Stimulated activated CD4-positive, alpha-beta T cell treated with anti-CD3 and anti-CD28 coated beads, Interleukin-4, amount 100 ng/mL, for 48 hours (primary cell): Measurements from ENCODE around the gene DYNC1I1.
"Not testable (repeated sequence)": the region's sequence is repeated elsewhere in the genome, so short reads cannot be mapped to it uniquely, and the experiment has no call there.

ENCODE experiments used
- DNase-seq, 2 donors: peaks; one replicate each; pipeline ENCODE4 v3.0.0-alpha.2; 2020; ENCODE audit warnings: low read depth in 2 of 2

DYNC1I1 gene

GRCh38 chr7:95908499-95908898 is 136.1 kb downstream of the DYNC1I1 start:
- no peak for DNase-seq

GRCh38 chr7:95910341-95910740 is 138.0 kb downstream of the DYNC1I1 start:
- no peak for DNase-seq

GRCh38 chr7:95915731-95916130 is 143.4 kb downstream of the DYNC1I1 start:
- no peak for DNase-seq

- DNase-seq, result peak; percentile 62 to 77
Observed at GRCh38 chr7:95916573-95917297, 144.4 kb downstream of the DYNC1I1 start.

GRCh38 chr7:95917634-95918033 is 145.3 kb downstream of the DYNC1I1 start:
- DNase-seq, result no peak

GRCh38 chr7:95919556-95919955 is 147.2 kb downstream of the DYNC1I1 start:
- no peak for DNase-seq

GRCh38 chr7:95921543-95921942 is 149.2 kb downstream of the DYNC1I1 start:
- DNase-seq, result no peak

GRCh38 chr7:95922191-95922590 is 149.8 kb downstream of the DYNC1I1 start:
- DNase-seq, result no peak

- no peak for DNase-seq
Observed at GRCh38 chr7:95925236-95925635, 152.9 kb downstream of the DYNC1I1 start.

- no peak for DNase-seq
Observed at GRCh38 chr7:95925971-95926370, 153.6 kb downstream of the DYNC1I1 start.

- no peak for DNase-seq
Observed at GRCh38 chr7:95927756-95928155, 155.4 kb downstream of the DYNC1I1 start.

- DNase-seq, result no peak
Observed at GRCh38 chr7:95929710-95930280, 157.4 kb downstream of the DYNC1I1 start.

- no peak for DNase-seq
Observed at GRCh38 chr7:95931460-95932232, 159.3 kb downstream of the DYNC1I1 start.

- no peak for DNase-seq
Observed at GRCh38 chr7:95933618-95934017, 161.3 kb downstream of the DYNC1I1 start.

- DNase-seq, result not testable (repeated sequence)
Observed at GRCh38 chr7:95944867-95945266, 172.5 kb downstream of the DYNC1I1 start.

- no peak for DNase-seq
Observed at GRCh38 chr7:95950698-95951097, 178.3 kb downstream of the DYNC1I1 start.

- DNase-seq, result no peak
Observed at GRCh38 chr7:95951531-95951930, 179.2 kb downstream of the DYNC1I1 start.

- no peak for DNase-seq
Observed at GRCh38 chr7:95951997-95952795, 179.8 kb downstream of the DYNC1I1 start.

- DNase-seq, result no peak
Observed at GRCh38 chr7:95952851-95953250, 180.5 kb downstream of the DYNC1I1 start.

- no peak for DNase-seq
Observed at GRCh38 chr7:95955748-95956147, 183.4 kb downstream of the DYNC1I1 start.

GRCh38 chr7:95957510-95957909 is 185.2 kb downstream of the DYNC1I1 start:
- no peak for DNase-seq

- no peak for DNase-seq
Observed at GRCh38 chr7:95960706-95961244, 188.4 kb downstream of the DYNC1I1 start.
